ENCODE measurements around the gene KEAP1. TPM values are rescaled to one million over a fixed set of nuclear protein-coding genes. Genes with fewer than 3 reads are reported as not detected.
"Not testable (repeated sequence)": the region's sequence is repeated elsewhere in the genome, so short reads cannot be mapped to it uniquely, and the experiment has no call there.

Gene KEAP1
- total and polyA plus RNA-seq, 2 donors from 2014 or later, result 60.8 to 79.4 TPM

DNA sequence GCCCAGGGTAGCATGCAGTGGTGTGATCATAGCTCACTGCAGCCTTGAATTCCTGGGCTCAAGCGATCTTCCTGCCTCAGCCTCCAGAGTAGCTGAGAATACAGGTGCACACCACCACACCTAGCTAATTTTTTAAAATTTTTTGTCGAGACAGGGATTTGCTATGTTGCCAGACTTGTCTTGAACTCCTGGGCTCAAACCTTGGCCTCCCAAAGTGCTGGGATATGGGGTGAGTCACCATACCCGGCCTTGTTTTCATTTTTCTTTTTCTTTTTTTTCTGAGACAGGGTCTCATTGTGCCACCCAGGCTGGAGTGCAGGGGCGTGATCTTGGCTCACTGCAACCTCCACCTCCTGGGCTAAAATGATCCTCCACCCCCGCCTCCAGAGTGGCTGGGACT, 38.7 kb downstream of the KEAP1 start:
- FAIRE-seq (no peak), DNase-seq (no peak)
- TF ChIP-seq, protein P1, sequence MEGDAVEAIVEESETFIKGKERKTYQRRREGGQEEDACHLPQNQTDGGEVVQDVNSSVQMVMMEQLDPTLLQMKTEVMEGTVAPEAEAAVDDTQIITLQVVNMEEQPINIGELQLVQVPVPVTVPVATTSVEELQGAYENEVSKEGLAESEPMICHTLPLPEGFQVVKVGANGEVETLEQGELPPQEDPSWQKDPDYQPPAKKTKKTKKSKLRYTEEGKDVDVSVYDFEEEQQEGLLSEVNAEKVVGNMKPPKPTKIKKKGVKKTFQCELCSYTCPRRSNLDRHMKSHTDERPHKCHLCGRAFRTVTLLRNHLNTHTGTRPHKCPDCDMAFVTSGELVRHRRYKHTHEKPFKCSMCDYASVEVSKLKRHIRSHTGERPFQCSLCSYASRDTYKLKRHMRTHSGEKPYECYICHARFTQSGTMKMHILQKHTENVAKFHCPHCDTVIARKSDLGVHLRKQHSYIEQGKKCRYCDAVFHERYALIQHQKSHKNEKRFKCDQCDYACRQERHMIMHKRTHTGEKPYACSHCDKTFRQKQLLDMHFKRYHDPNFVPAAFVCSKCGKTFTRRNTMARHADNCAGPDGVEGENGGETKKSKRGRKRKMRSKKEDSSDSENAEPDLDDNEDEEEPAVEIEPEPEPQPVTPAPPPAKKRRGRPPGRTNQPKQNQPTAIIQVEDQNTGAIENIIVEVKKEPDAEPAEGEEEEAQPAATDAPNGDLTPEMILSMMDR (IDR thresholded peaks at IDR 0.05; ENCODE audit: borderline replicate concordance, extremely low read depth, insufficient read depth), result no peak
- Histone ChIP-seq H3K9me3 (ENCODE audit: control insufficient read depth in 2 of 3, insufficient read depth in 1 of 3, low read length in 3 of 3) (no peaks in the 10 kb centered on the region), H3K27me3 (ENCODE audit: control insufficient read depth, insufficient read depth, low read length) (no peaks in the 10 kb centered on the region), H3K27ac (ENCODE audit: low read depth in 2 of 2, low read length in 2 of 2) (no peak overlapping the region), H3K9ac (ENCODE audit: low read length in 3 of 3) (no peak overlapping the region), H3K4me1 (ENCODE audit: control insufficient read depth in 2 of 3, insufficient read depth in 2 of 3, low read depth in 1 of 3, low read length in 3 of 3) (peaks cover 0 to 3% (median 0%) of the 10 kb centered on the region in 3 donors), H3K4me3 (ENCODE audit: low read length in 3 of 3) (no peak overlapping the region), H3K36me3 (ENCODE audit: control insufficient read depth in 2 of 3, insufficient read depth in 3 of 3, low read length in 3 of 3) (no peaks in the 10 kb centered on the region)
- intact Hi-C loops (cut with DNase I), result no loop called here

DNA sequence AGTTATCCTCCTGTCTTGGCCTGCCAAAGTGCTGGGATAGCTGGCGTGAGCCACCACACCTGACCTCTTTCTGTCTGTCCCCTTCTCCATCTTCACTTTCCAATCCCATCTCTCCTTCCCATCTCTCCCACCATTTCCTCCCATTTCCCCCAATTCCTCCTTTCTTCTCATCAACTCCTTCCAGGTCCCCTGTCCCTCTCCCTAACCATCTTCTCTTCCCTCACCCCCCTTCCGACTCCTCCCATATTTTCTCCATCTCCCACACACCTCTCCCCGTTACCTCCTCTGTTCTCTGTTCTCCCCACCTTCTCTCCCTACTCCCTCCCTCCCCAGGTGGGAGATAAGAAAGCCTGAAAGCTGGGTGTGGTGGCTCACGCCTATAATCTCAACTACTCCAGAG, 40.6 kb downstream of the KEAP1 start:
- Histone ChIP-seq H3K9me3 (ENCODE audit: control insufficient read depth in 2 of 3, insufficient read depth in 1 of 3, low read length in 3 of 3) (no peaks in the 10 kb centered on the region), H3K4me3 (ENCODE audit: low read length in 3 of 3) (no peak overlapping the region), H3K4me1 (ENCODE audit: control insufficient read depth in 2 of 3, insufficient read depth in 2 of 3, low read depth in 1 of 3, low read length in 3 of 3) (peaks cover 0 to 3% (median 0%) of the 10 kb centered on the region in 3 donors), H3K27ac (ENCODE audit: low read depth in 2 of 2, low read length in 2 of 2) (no peak overlapping the region), H3K27me3 (ENCODE audit: control insufficient read depth, insufficient read depth, low read length) (no peaks in the 10 kb centered on the region), H3K36me3 (ENCODE audit: control insufficient read depth in 2 of 3, insufficient read depth in 3 of 3, low read length in 3 of 3) (no peaks in the 10 kb centered on the region), H3K9ac (ENCODE audit: low read length in 3 of 3) (no peak overlapping the region)
- FAIRE-seq, result no peak
- intact Hi-C loops (cut with DNase I), result no loop called here
- DNase-seq, result no peak
- TF ChIP-seq, protein P1 (IDR thresholded peaks at IDR 0.05; ENCODE audit: borderline replicate concordance, extremely low read depth, insufficient read depth), result no peak

DNA sequence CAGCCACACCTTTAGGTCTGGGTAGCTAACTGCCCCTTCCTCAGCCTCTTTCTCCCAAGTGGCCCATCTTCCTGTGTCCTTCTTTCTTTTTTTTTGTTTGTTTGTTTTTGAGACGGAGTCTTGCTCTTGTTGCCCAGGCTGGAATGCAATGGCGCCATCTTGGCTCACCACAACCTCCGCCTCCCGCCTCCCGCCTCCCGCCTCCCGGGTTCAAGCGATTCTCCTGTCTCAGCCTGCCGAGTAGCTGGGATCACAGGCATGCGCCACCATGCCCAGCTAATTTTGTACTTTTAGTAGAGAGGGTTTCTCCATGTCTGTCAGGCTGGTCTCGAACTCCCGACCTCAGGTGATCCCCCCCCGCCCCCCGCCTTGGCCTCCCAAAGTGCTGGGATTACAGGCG, 41.1 kb downstream of the KEAP1 start:
- H3K4me1 ChIP-seq (ENCODE audit: control insufficient read depth in 2 of 3, insufficient read depth in 2 of 3, low read depth in 1 of 3, low read length in 3 of 3); intact Hi-C loops (cut with DNase I); H3K9me3 ChIP-seq (ENCODE audit: control insufficient read depth in 2 of 3, insufficient read depth in 1 of 3, low read length in 3 of 3); H3K27me3 ChIP-seq (ENCODE audit: control insufficient read depth, insufficient read depth, low read length); FAIRE-seq; H3K27ac ChIP-seq (ENCODE audit: low read depth in 2 of 2, low read length in 2 of 2); H3K9ac ChIP-seq (ENCODE audit: low read length in 3 of 3); H3K36me3 ChIP-seq (ENCODE audit: control insufficient read depth in 2 of 3, insufficient read depth in 3 of 3, low read length in 3 of 3): not testable (repeated sequence)
- peak overlapping the region in 1 of 3 donors; percentile 61 for H3K4me3 ChIP-seq (ENCODE audit: low read length in 3 of 3)
- peak in 1 of 5 donors; percentile 69 for DNase-seq

DNA sequence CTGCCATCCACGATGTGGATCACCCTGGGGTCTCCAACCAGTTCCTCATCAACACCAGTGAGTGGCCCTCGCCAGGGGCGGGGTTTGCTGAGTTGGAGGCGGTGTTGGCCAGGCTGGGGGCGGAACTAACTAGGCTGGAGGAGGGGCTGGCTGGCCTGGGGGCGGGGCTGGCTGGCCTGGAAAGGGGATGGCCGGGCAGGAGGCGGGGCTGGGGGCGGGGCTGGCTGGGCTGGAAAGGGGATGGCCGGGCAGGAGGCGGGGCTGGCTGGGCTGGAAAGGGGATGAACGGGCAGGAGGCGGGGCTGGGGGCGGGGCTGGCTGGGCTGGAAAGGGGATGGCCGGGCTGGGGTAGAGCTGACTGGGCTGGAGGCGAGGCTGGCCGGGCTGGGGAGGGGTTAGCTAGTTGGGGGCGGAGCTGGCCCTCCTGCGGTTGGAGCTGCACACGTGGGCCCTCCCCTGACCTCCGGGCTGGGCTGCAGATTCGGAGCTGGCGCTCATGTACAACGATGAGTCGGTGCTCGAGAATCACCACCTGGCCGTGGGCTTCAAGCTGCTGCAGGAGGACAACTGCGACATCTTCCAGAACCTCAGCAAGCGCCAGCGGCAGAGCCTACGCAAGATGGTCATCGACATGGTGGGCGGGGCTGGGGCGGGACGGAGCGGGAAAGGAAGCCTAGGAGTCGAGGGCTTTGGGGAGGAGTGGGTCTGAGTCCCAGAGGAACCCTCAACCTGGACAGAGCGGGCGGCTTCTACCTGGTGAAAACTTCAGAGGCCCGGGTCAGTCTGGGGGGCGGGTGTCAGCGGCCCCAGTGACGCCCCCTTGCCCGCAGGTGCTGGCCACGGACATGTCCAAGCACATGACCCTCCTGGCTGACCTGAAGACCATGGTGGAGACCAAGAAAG, 41.9 kb downstream of the KEAP1 start:
- intact Hi-C loops (cut with DNase I), result no loop called here
- Histone ChIP-seq H3K27ac (ENCODE audit: low read depth in 2 of 2, low read length in 2 of 2) (no peak overlapping the region), H3K4me3 (ENCODE audit: low read length in 3 of 3) (peak overlapping the region; percentile 45 to 61 (median 50)), H3K9me3 (ENCODE audit: control insufficient read depth in 2 of 3, insufficient read depth in 1 of 3, low read length in 3 of 3) (no peaks in the 10 kb centered on the region), H3K4me1 (ENCODE audit: control insufficient read depth in 2 of 3, insufficient read depth in 2 of 3, low read depth in 1 of 3, low read length in 3 of 3) (peaks cover 0 to 3% (median 0%) of the 10 kb centered on the region in 3 donors), H3K36me3 (ENCODE audit: control insufficient read depth in 2 of 3, insufficient read depth in 3 of 3, low read length in 3 of 3) (no peaks in the 10 kb centered on the region), H3K9ac (ENCODE audit: low read length in 3 of 3) (no peak overlapping the region), H3K27me3 (ENCODE audit: control insufficient read depth, insufficient read depth, low read length) (no peaks in the 10 kb centered on the region)
- DNase-seq, result peak; percentile 95 to 99 (median 97)
- TF ChIP-seq, protein P1 (IDR thresholded peaks at IDR 0.05; ENCODE audit: borderline replicate concordance, extremely low read depth, insufficient read depth), result no peak
- no peak for FAIRE-seq

All from kidney (tissue), 14 donors.